Keratinocyte (primary cell): Measurements from ENCODE around the gene MRPS5. TPM values are rescaled to one million over a fixed set of nuclear protein-coding genes. Genes with fewer than 3 reads are reported as not detected.

ENCODE experiments used
- DNase-seq: peaks from one replicate; pipeline ENCODE4 v3.0.0-alpha.2; 2011; ENCODE audit warnings: low read depth, missing footprints, low spot score
- FAIRE-seq: peaks from 2 replicates; lab custom pipeline; 2011; peaks lifted over from hg19 to GRCh38; lab: Jason Lieb, UNC
- H2AFZ ChIP-seq: 2 replicates; pipeline ENCODE4 v1.6.0; 2012; ENCODE audit warnings: low read length, control low read depth, inconsistent platforms; ENCODE audit not compliant: control insufficient read depth
- H3K27ac ChIP-seq: 2 replicates; pipeline ENCODE4 v1.5.1; 2011; ENCODE audit warnings: low read length; ENCODE audit not compliant: control insufficient read depth, insufficient read depth
- H3K27me3 ChIP-seq: 3 replicates; pipeline ENCODE4 v1.6.0; 2011; ENCODE audit warnings: low read length; ENCODE audit not compliant: control insufficient read depth, insufficient read depth; ENCODE audit errors: extremely low read depth
- H3K36me3 ChIP-seq, 2 experiments: 2 replicates in 1 of 2; 3 replicates in 1 of 2; pipeline ENCODE4 v1.5.1; 2011; ENCODE audit warnings: low read length in 2 of 2, mild to moderate bottlenecking in 1 of 2; ENCODE audit not compliant: control insufficient read depth in 2 of 2, insufficient read depth in 2 of 2; ENCODE audit errors: extremely low read depth in 1 of 2
- H3K4me1 ChIP-seq: 3 replicates; pipeline ENCODE4 v1.5.1; 2011; ENCODE audit warnings: low read length; ENCODE audit not compliant: control insufficient read depth, insufficient read depth; ENCODE audit errors: extremely low read depth
- H3K4me2 ChIP-seq: 3 replicates; pipeline ENCODE4 v1.6.0; 2011; ENCODE audit warnings: low read depth, low read length; ENCODE audit not compliant: control insufficient read depth, insufficient read depth; ENCODE audit errors: extremely low read depth
- H3K4me3 ChIP-seq, 3 experiments: fragments of 200-600 bp in 1 of 3; sonication (generic) in 1 of 3; 2 replicates in 2 of 3; 3 replicates in 1 of 3; pipeline ENCODE4 v1.5.1; 2011 to 2016; ENCODE audit warnings: low read length in 3 of 3, mild to moderate bottlenecking in 3 of 3, control low read depth in 2 of 3, inconsistent platforms in 1 of 3, low read depth in 1 of 3, mixed read lengths in 1 of 3, mixed run types in 1 of 3, moderate library complexity in 1 of 3; ENCODE audit not compliant: control insufficient read depth in 2 of 3, insufficient read depth in 2 of 3; ENCODE audit errors: extremely low read depth in 1 of 3
- H3K79me2 ChIP-seq: 2 replicates; pipeline ENCODE4 v1.6.0; 2012; ENCODE audit warnings: low read length; ENCODE audit not compliant: control insufficient read depth, insufficient read depth
- H3K9ac ChIP-seq: 3 replicates; pipeline ENCODE4 v1.6.0; 2011; ENCODE audit warnings: low read length; ENCODE audit not compliant: control insufficient read depth, insufficient read depth; ENCODE audit errors: extremely low read depth
- H3K9me1 ChIP-seq: 3 replicates; pipeline ENCODE4 v1.6.0; 2011; ENCODE audit warnings: low read length; ENCODE audit not compliant: control insufficient read depth, insufficient read depth; ENCODE audit errors: extremely low read depth
- H3K9me3 ChIP-seq: 2 replicates; pipeline ENCODE4 v1.5.1; 2012; ENCODE audit warnings: low read depth, low read length; ENCODE audit not compliant: control insufficient read depth
- H4K20me1 ChIP-seq: 3 replicates; pipeline ENCODE4 v1.6.0; 2011; ENCODE audit warnings: low read length; ENCODE audit not compliant: control insufficient read depth, insufficient read depth; ENCODE audit errors: extremely low read depth
- EZH2 ChIP-seq: IDR thresholded peaks from one replicate; pipeline ENCODE4 v1.6.1; 2012; ENCODE audit warnings: inconsistent platforms, mild to moderate bottlenecking, low read length, moderate library complexity
- dilution Hi-C: fragments of 300-500 bp; cut with MboI; formaldehyde crosslinking; loops from one replicate; pipeline ENCODE4 v1.7.0; 2020; ENCODE audit warnings: low sequenced_read_pairs; ENCODE audit not compliant: extremely low pct_ligation_motif_present
- polyA plus RNA-seq, 5 experiments: library from polyadenylated mRNA; depleted of rRNA in 3 of 5; stranded (reverse) in 3 of 5; stranded (forward) in 1 of 5; unstranded in 1 of 5; fragments of >200 nt; gene quantifications; 1 replicate in 1 of 5; 2 replicates in 3 of 5; 3 replicates in 1 of 5; pipeline versions ENCODE4 v1.2.1 to v1.2.3, GENCODE V29; 2011 to 2012; ENCODE audit warnings: missing spikeins in 2 of 5, low read depth in 1 of 5, low replicate concordance in 1 of 5
- TF ChIP-seq, protein P1 (sequence below), 3 experiments: IDR thresholded peaks in 1 of 3; conservative IDR thresholded peaks in 1 of 3; optimal IDR thresholded peaks in 1 of 3; 2 replicates in 2 of 3; 3 replicates in 1 of 3; pipeline versions ENCODE3 to v1.5.1; 2011; ENCODE audit warnings: low read length in 3 of 3, mild to moderate bottlenecking in 3 of 3, moderate library complexity in 2 of 3, control low read depth in 1 of 3, inconsistent platforms in 1 of 3; ENCODE audit not compliant: insufficient read depth in 2 of 3; ENCODE audit errors: extremely low read depth in 1 of 3

Gene MRPS5
- polyA plus RNA-seq, 1 donor (not counting 4 experiments of a cell fraction or from before 2014, with no cell fraction given) = 64.9 TPM

DNA sequence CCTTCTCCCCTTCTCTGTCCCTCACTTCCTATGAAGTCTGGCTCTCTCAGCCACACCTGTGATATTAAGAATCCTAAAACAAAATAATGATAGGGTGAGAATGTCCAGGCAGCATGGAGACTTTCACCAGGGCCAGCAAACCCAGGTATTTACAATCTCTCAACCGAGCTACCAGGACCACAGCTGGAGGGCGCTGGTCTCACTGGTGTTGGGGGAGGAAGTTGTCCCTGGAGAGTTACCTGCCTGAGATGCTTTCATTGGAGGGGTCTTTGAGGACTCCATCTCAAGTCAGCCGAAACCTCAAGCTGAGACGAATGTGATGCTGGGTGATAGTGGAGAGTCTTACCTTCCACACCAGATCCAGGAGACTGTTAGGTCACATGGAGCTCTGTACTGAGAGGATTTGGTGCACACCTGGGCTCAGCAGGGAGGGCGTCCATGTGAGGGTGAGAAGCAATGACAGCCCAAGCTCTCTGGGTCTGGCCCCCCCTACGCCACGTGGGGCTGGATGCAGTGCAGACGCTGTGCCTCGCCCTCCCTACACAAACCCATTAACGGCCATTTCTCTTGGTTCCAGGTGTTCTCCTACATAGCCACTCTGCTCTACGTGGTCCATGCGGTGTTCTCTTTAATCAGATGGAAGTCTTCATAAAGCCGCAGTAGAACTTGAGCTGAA, 68.7 kb downstream of the MRPS5 start:
- H3K4me3 ChIP-seq = no peak overlapping the region
- H4K20me1 ChIP-seq = no peaks in the 10 kb centered on the region
- H3K9me1 ChIP-seq = no peaks in the 10 kb centered on the region
- H3K27me3 ChIP-seq = peaks cover 8% of the 10 kb centered on the region
- DNase-seq (no peak), FAIRE-seq (no peak)
- no peak overlapping the region for H2AFZ ChIP-seq
- H3K9me3 ChIP-seq = no peaks in the 10 kb centered on the region
- H3K27ac ChIP-seq = no peak overlapping the region
- no peak overlapping the region for H3K4me2 ChIP-seq
- peaks cover 4% of the 10 kb centered on the region for H3K4me1 ChIP-seq
- H3K79me2 ChIP-seq = no peaks in the 10 kb centered on the region
- no peak for TF ChIP-seq EZH2
- TF ChIP-seq, protein P1, sequence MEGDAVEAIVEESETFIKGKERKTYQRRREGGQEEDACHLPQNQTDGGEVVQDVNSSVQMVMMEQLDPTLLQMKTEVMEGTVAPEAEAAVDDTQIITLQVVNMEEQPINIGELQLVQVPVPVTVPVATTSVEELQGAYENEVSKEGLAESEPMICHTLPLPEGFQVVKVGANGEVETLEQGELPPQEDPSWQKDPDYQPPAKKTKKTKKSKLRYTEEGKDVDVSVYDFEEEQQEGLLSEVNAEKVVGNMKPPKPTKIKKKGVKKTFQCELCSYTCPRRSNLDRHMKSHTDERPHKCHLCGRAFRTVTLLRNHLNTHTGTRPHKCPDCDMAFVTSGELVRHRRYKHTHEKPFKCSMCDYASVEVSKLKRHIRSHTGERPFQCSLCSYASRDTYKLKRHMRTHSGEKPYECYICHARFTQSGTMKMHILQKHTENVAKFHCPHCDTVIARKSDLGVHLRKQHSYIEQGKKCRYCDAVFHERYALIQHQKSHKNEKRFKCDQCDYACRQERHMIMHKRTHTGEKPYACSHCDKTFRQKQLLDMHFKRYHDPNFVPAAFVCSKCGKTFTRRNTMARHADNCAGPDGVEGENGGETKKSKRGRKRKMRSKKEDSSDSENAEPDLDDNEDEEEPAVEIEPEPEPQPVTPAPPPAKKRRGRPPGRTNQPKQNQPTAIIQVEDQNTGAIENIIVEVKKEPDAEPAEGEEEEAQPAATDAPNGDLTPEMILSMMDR (optimal IDR thresholded peaks at IDR 0.05 in 1 of 3, IDR thresholded peaks at IDR 0.05 in 1 of 3, conservative IDR thresholded peaks at IDR 0.05 in 1 of 3; ENCODE audit: extremely low read depth in 1 of 3, insufficient read depth in 2 of 3, low read length in 3 of 3) = no peak
- no peak overlapping the region for H3K9ac ChIP-seq
- dilution Hi-C loops = no loop called here
- no peaks in the 10 kb centered on the region for H3K36me3 ChIP-seq

DNA sequence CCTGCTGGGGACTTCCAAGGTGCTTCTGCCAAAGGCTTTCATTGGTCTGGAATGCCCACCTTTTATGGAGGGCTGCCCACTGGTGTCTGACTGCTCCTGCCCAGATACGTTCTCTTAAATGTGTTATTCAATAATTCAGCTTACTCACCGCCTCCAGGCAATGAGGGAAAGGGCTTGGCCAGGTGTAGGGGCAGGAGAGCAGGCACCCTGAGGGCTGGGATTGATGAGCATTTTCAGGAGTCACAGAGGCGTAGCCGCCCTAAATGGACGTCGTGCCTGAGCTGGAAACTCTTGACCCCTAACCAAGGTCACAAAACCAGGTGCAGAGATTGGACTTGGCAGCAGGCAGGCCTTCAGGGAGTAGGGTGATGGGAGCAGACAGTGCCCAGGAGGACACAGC, 69.3 kb downstream of the MRPS5 start:
- no peaks in the 10 kb centered on the region for H3K9me3 ChIP-seq
- H3K4me3 ChIP-seq = no peak overlapping the region
- TF ChIP-seq EZH2 = no peak
- TF ChIP-seq, protein P1 (optimal IDR thresholded peaks at IDR 0.05 in 1 of 3, IDR thresholded peaks at IDR 0.05 in 1 of 3, conservative IDR thresholded peaks at IDR 0.05 in 1 of 3; ENCODE audit: extremely low read depth in 1 of 3, insufficient read depth in 2 of 3, low read length in 3 of 3) = no peak
- no peak overlapping the region for H3K9ac ChIP-seq
- H3K4me2 ChIP-seq = no peak overlapping the region
- H2AFZ ChIP-seq = no peak overlapping the region
- dilution Hi-C loops = no loop called here
- peaks cover 8% of the 10 kb centered on the region for H3K27me3 ChIP-seq
- H4K20me1 ChIP-seq = no peaks in the 10 kb centered on the region
- no peaks in the 10 kb centered on the region for H3K79me2 ChIP-seq
- no peaks in the 10 kb centered on the region for H3K36me3 ChIP-seq
- no peak overlapping the region for H3K27ac ChIP-seq
- H3K4me1 ChIP-seq = peaks cover 4% of the 10 kb centered on the region
- DNase-seq = peak; percentile 46
- FAIRE-seq = no peak
- H3K9me1 ChIP-seq = no peaks in the 10 kb centered on the region
